ENCODE results near the gene MUC2.

The MUC2 gene

GRCh38 chr11:1034001-1034400 lies 40.7 kb upstream of the MUC2 start:
- DNase-seq (ENCODE audit: low read depth in 1 of 2, low spot score in 1 of 2): no peak
- no peak for TF ChIP-seq POLR2AphosphoS5 (IDR thresholded peaks at IDR 0.05; ENCODE audit: low read depth)
- no peak for TF ChIP-seq GABPA (IDR thresholded peaks at IDR 0.05; ENCODE audit: low read depth)
- TF ChIP-seq CTCF (IDR thresholded peaks at IDR 0.05; ENCODE audit: insufficient read depth, low read length): no peak
- TF ChIP-seq SPI1 (IDR thresholded peaks at IDR 0.05; ENCODE audit: borderline replicate concordance, low read depth): no peak
- TF ChIP-seq REST (IDR thresholded peaks at IDR 0.05; ENCODE audit: insufficient replicate concordance, low read depth): no peak
- Histone ChIP-seq H3K4me3 (replicated peaks; ENCODE audit: insufficient read depth, low read length) (no peak overlapping the region), H3K27me3 (ENCODE audit: insufficient read depth, poor library complexity, severe bottlenecking) (no peaks in the 10 kb centered on the region), H3K27ac (replicated peaks) (no peak overlapping the region)

- Histone ChIP-seq H3K27me3 (ENCODE audit: insufficient read depth, poor library complexity, severe bottlenecking) (no peaks in the 10 kb centered on the region), H3K27ac (replicated peaks) (no peak overlapping the region), H3K4me3 (replicated peaks; ENCODE audit: insufficient read depth, low read length) (no peak overlapping the region)
- no peak for DNase-seq (ENCODE audit: low read depth in 1 of 2, low spot score in 1 of 2)
- no peak for TF ChIP-seq REST (IDR thresholded peaks at IDR 0.05; ENCODE audit: insufficient replicate concordance, low read depth)
- no peak for TF ChIP-seq CTCF (IDR thresholded peaks at IDR 0.05; ENCODE audit: insufficient read depth, low read length)
- no peak for TF ChIP-seq SPI1 (IDR thresholded peaks at IDR 0.05; ENCODE audit: borderline replicate concordance, low read depth)
- TF ChIP-seq POLR2AphosphoS5 (IDR thresholded peaks at IDR 0.05; ENCODE audit: low read depth): no peak
- TF ChIP-seq GABPA (IDR thresholded peaks at IDR 0.05; ENCODE audit: low read depth): no peak
Observed at GRCh38 chr11:1034456-1035295, 40.0 kb upstream of the MUC2 start.

GRCh38 chr11:1035577-1036283 lies 38.9 kb upstream of the MUC2 start:
- Histone ChIP-seq H3K4me3 (replicated peaks; ENCODE audit: insufficient read depth, low read length) (no peak overlapping the region), H3K27me3 (ENCODE audit: insufficient read depth, poor library complexity, severe bottlenecking) (no peaks in the 10 kb centered on the region), H3K27ac (replicated peaks) (no peak overlapping the region)
- TF ChIP-seq CTCF (IDR thresholded peaks at IDR 0.05; ENCODE audit: insufficient read depth, low read length) (no peak), GABPA (IDR thresholded peaks at IDR 0.05; ENCODE audit: low read depth) (no peak), SPI1 (IDR thresholded peaks at IDR 0.05; ENCODE audit: borderline replicate concordance, low read depth) (no peak), POLR2AphosphoS5 (IDR thresholded peaks at IDR 0.05; ENCODE audit: low read depth) (no peak), REST (IDR thresholded peaks at IDR 0.05; ENCODE audit: insufficient replicate concordance, low read depth) (no peak)
- no peak for DNase-seq (ENCODE audit: low read depth in 1 of 2, low spot score in 1 of 2)
